IPS-20b (cell line): ENCODE measurements around the gene CDNF.
"Not testable (repeated sequence)": the region's sequence is repeated elsewhere in the genome, so short reads cannot be mapped to it uniquely, and the experiment has no call there.

Experiments
- H3K27ac ChIP-seq: one replicate; pipeline ENCODE4 v1.5.1; 2013; ENCODE audit warnings: low read length
- H3K27me3 ChIP-seq: 2 replicates; pipeline ENCODE4 v1.6.1; 2013; ENCODE audit warnings: mild to moderate bottlenecking, low read length, inconsistent platforms; ENCODE audit not compliant: insufficient read depth
- H3K36me3 ChIP-seq: 2 replicates; pipeline ENCODE4 v1.6.1; 2013; ENCODE audit warnings: low read depth, mild to moderate bottlenecking, inconsistent platforms, low read length, moderate library complexity; ENCODE audit not compliant: insufficient read depth
- H3K4me1 ChIP-seq: 2 replicates; pipeline ENCODE4 v1.6.1; 2013; ENCODE audit warnings: mild to moderate bottlenecking, control low read depth, inconsistent platforms, low read length, moderate library complexity; ENCODE audit not compliant: insufficient read depth
- H3K4me3 ChIP-seq: 2 replicates; pipeline ENCODE4 v1.5.1; 2013; ENCODE audit warnings: mild to moderate bottlenecking, low read length, inconsistent platforms
- H3K9ac ChIP-seq: 2 replicates; pipeline ENCODE4 v1.6.1; 2013; ENCODE audit warnings: low read depth, mild to moderate bottlenecking, inconsistent platforms, low read length, moderate library complexity
- H3K9me3 ChIP-seq: 2 replicates; pipeline ENCODE4 v1.6.1; 2013; ENCODE audit warnings: mild to moderate bottlenecking, low read depth, low read length, inconsistent platforms; ENCODE audit not compliant: insufficient read depth

The CDNF gene

DNA sequence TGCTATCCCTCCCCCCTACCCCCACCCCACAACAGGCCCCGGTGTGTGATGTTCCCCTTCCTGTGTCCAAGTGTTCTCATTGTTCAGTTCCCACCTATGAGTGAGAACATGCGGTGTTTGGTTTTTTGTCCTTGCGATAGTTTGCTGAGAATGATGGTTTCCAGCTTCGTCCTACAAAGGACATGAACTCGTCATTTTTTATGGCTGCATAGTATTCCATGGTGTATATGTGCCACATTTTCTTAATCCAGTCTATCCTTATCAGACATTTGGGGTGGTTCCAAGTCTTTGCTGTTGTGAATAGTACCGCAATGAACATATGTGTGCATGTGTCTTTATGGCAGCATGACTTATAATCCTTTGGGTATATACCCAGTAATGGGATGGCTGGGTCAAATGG lies 26.6 kb upstream of the CDNF start:
- peaks cover 49% of the 10 kb centered on the region for H3K36me3 ChIP-seq
- not testable (repeated sequence) for H3K9me3 ChIP-seq

DNA sequence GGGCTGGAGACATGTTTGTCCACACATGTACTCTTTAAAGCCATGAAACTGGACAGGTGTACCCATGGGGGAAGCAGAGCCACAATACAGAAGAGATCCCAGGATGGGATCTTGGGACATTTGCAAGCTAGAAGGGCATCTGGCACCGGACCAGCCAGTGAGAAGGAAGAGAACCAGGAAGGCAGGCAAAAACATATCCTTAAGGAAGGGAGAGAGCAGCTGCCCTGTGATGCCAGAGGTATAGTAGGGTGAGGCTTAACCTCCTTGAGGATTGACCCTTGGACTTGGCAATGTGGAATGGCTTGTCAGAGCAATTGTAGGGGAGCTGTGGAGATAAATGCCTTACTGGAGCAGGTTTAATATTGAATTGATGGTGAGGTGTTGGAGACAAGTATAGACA lies 23.0 kb upstream of the CDNF start:
- no peak overlapping the region for H3K27ac ChIP-seq
- H3K4me3 ChIP-seq = no peak overlapping the region
- H3K4me1 ChIP-seq = no peaks in the 10 kb centered on the region
- H3K9me3 ChIP-seq = no peaks in the 10 kb centered on the region
- no peaks in the 10 kb centered on the region for H3K27me3 ChIP-seq
- no peak overlapping the region for H3K9ac ChIP-seq
- peaks cover 48% of the 10 kb centered on the region for H3K36me3 ChIP-seq

More for the DNA sequence above, 26.6 kb upstream of the CDNF start:
- H3K4me3 ChIP-seq, H3K9ac ChIP-seq, H3K27ac ChIP-seq, H3K4me1 ChIP-seq, H3K27me3 ChIP-seq: not testable (repeated sequence)

DNA sequence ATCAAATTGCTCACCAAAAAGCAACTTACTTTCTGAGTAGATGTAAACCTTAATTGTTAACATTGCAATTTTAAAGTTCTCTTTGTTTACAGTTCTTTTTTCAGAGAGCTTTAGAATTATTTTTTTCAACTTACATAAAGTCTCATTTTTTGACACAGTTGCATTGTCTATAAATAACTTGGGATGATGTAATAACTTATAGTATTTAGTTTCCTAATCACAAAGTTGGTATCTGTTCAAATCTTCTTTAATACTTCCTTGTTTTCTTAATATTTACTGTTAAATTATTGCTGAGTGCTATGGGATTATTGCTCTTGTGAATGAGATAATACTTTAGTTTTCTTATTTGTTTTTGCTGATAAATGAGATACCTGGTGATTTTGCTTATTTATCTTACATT lies 21.9 kb upstream of the CDNF start:
- no peak overlapping the region for H3K27ac ChIP-seq
- H3K9me3 ChIP-seq = no peaks in the 10 kb centered on the region
- no peak overlapping the region for H3K9ac ChIP-seq
- H3K4me1 ChIP-seq = no peaks in the 10 kb centered on the region
- no peaks in the 10 kb centered on the region for H3K27me3 ChIP-seq
- H3K4me3 ChIP-seq = no peak overlapping the region
- H3K36me3 ChIP-seq = peaks cover 56% of the 10 kb centered on the region

GRCh38 chr10:14859043-14859442 lies 21.2 kb upstream of the CDNF start:
- Histone ChIP-seq H3K27me3 (no peaks in the 10 kb centered on the region), H3K9me3 (no peaks in the 10 kb centered on the region), H3K9ac (no peak overlapping the region), H3K4me1 (no peaks in the 10 kb centered on the region), H3K36me3 (peaks cover 63% of the 10 kb centered on the region), H3K4me3 (no peak overlapping the region), H3K27ac (no peak overlapping the region)

GRCh38 chr10:14858338-14858960 lies 20.6 kb upstream of the CDNF start:
- Histone ChIP-seq H3K27me3 (no peaks in the 10 kb centered on the region), H3K36me3 (peaks cover 65% of the 10 kb centered on the region), H3K9me3 (no peaks in the 10 kb centered on the region), H3K4me3 (no peak overlapping the region), H3K27ac (no peak overlapping the region), H3K4me1 (no peaks in the 10 kb centered on the region), H3K9ac (no peak overlapping the region)

GRCh38 chr10:14855453-14855852 lies 17.6 kb upstream of the CDNF start:
- H3K36me3 ChIP-seq = peaks cover 85% of the 10 kb centered on the region
- H3K9me3 ChIP-seq = no peaks in the 10 kb centered on the region

GRCh38 chr10:14852236-14852635 lies 14.4 kb upstream of the CDNF start:
- Histone ChIP-seq H3K9me3 (no peaks in the 10 kb centered on the region), H3K4me3 (no peak overlapping the region), H3K27me3 (no peaks in the 10 kb centered on the region), H3K9ac (no peak overlapping the region), H3K4me1 (no peaks in the 10 kb centered on the region), H3K27ac (no peak overlapping the region), H3K36me3 (peaks cover 73% of the 10 kb centered on the region)

More at GRCh38 chr10:14855453-14855852, 17.6 kb upstream of the CDNF start:
- Histone ChIP-seq H3K4me3 (no peak overlapping the region), H3K27me3 (no peaks in the 10 kb centered on the region), H3K4me1 (no peaks in the 10 kb centered on the region), H3K9ac (no peak overlapping the region), H3K27ac (no peak overlapping the region)

DNA sequence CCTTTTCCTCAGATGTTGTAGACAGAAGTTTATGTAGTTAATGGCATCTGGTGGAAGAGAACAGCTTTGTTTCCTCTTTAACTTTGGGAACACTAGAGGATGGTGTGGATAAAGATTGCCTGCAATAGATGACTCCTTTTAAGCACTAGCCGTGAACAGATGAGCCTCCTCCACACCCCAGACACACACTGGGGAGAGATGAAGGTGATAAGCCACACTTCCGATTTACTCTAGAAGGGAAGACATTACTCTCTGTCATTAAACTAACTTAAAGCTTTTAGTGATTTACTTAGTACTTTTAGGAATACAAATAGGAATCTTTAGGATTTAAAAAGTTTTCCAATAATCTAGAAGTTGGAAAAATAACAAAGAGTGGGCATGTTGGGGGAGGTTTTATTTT lies 7.1 kb upstream of the CDNF start:
- H3K9me3 ChIP-seq = no peaks in the 10 kb centered on the region
- H3K36me3 ChIP-seq = peaks cover 63% of the 10 kb centered on the region
- H3K27me3 ChIP-seq = no peaks in the 10 kb centered on the region
- H3K4me1 ChIP-seq = no peaks in the 10 kb centered on the region
- H3K9ac ChIP-seq = no peak overlapping the region
- H3K4me3 ChIP-seq = no peak overlapping the region
- no peak overlapping the region for H3K27ac ChIP-seq

DNA sequence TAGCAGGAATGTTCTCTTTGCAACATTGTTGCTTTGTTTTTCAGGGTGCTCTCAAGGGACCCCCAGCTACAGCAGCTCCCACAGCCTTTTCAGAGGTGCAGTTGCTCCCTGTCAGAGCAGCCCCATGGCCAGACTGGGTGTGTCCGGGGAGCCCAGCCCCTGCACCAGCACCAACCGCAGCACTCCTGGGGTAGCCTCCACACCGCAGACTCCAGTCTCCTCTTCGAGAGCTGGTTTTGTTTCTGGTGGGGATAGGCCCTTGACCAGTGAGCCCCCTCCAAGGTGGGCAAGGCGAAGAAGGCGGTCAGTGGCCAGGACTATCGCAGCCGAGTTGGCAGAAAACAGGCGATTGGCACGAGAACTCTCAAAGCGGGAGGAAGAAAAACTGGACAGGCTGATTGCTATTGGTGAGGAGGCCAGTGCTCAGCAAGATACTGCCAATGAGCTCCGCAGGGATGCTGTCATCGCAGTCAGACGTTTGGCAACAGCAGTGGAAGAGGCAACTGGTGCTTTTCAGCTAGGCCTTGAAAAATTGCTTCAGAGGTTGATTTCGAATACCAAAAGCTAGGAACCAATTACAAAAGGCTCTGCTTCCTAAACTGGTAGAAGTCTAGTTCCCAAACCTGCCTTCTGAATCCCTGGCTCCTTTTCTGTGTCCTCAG lies 5.6 kb upstream of the CDNF start:
- Histone ChIP-seq H3K27ac (no peak overlapping the region), H3K4me1 (no peaks in the 10 kb centered on the region), H3K9me3 (no peaks in the 10 kb centered on the region), H3K4me3 (no peak overlapping the region), H3K36me3 (peaks cover 54% of the 10 kb centered on the region), H3K9ac (no peak overlapping the region), H3K27me3 (no peaks in the 10 kb centered on the region)

DNA sequence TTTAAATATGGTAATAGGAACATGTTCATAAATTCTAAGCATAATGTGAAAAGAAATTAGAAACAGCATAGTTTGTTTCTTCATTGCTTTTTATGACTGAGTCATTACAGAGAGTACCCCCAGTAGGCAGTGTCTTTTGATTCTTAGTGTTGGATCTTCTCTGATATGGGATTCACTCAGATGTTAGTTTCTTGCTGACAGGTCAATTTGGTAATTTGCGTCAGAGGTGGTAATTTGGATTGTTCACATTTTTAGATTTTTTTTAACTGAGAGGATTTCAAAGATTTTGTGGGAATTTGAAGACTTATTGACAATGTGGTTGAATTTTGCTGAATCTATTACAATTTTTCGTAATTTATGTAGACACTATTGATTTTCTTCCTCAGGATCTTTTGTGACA lies 2.3 kb upstream of the CDNF start:
- H3K9me3 ChIP-seq = no peaks in the 10 kb centered on the region
- no peak overlapping the region for H3K27ac ChIP-seq
- no peak overlapping the region for H3K4me3 ChIP-seq
- H3K27me3 ChIP-seq = no peaks in the 10 kb centered on the region
- peaks cover 4% of the 10 kb centered on the region; the same call in 1 of the 2 replicates for H3K4me1 ChIP-seq
- H3K36me3 ChIP-seq = peaks cover 53% of the 10 kb centered on the region
- H3K9ac ChIP-seq = no peak overlapping the region

GRCh38 chr10:14839305-14839695 lies 1.5 kb upstream of the CDNF start:
- H3K36me3 ChIP-seq = peaks cover 44% of the 10 kb centered on the region
- peaks cover 4% of the 10 kb centered on the region; the same call in 1 of the 2 replicates for H3K4me1 ChIP-seq
- H3K9ac ChIP-seq = peak overlapping the region; percentile 90
- no peaks in the 10 kb centered on the region for H3K9me3 ChIP-seq
- H3K27me3 ChIP-seq = no peaks in the 10 kb centered on the region
- peak overlapping the region; percentile 97 for H3K4me3 ChIP-seq
- no peak overlapping the region for H3K27ac ChIP-seq

DNA sequence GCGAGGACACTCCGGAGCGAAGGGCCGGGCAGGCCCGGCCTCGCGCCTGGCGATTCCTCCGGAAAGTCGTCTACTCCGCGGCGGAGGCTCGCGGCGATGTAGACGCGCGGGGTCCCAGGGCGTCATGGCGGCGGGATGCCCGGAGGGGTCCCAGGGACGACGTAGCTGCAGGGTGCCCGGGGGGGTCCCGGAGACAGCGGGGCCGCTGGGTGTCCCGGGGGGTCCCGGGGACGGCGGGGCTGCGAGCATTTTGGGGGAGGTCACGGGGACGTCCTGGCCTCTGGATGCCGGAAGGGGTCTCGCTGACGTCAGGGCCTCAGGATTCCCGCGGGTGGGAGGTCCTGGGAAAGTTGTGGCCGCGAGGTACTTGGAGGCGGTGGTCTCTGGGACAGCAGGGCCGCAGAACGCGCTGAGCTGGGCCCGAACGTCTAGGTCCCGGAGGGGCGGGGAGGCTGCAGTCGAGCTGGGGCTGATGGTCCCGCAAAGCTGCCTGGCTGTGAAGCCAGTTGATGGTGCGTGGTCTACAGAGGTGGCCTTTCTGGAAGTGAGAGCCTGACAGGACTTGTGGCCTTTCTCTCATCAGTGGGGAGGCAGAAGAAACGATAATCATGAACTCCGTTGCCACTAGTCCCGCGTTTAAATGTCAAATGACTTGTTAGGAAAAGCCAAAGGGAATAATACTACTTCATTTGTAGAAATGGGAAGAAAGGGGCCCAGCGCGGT lies 906 bp upstream of the CDNF start:
- peaks cover 38% of the 10 kb centered on the region for H3K36me3 ChIP-seq
- peak overlapping the region; percentile 90 for H3K9ac ChIP-seq
- no peaks in the 10 kb centered on the region for H3K27me3 ChIP-seq
- H3K4me3 ChIP-seq = peak overlapping the region; percentile 97
- peak overlapping the region; percentile 26 for H3K27ac ChIP-seq
- peaks cover 4% of the 10 kb centered on the region; the same call in 1 of the 2 replicates for H3K4me1 ChIP-seq
- no peaks in the 10 kb centered on the region for H3K9me3 ChIP-seq
